GM19463 (cell line): ENCODE data around the gene PRDM16.

Experiments used
- ATAC-seq: cut with Tn5 transposase; IDR thresholded peaks from one replicate; pipeline ENCODE4 v1.9.1; 2021; ENCODE audit warnings: mild to moderate bottlenecking, moderate library complexity; ENCODE audit not compliant: unreplicated experiment

The PRDM16 gene

DNA sequence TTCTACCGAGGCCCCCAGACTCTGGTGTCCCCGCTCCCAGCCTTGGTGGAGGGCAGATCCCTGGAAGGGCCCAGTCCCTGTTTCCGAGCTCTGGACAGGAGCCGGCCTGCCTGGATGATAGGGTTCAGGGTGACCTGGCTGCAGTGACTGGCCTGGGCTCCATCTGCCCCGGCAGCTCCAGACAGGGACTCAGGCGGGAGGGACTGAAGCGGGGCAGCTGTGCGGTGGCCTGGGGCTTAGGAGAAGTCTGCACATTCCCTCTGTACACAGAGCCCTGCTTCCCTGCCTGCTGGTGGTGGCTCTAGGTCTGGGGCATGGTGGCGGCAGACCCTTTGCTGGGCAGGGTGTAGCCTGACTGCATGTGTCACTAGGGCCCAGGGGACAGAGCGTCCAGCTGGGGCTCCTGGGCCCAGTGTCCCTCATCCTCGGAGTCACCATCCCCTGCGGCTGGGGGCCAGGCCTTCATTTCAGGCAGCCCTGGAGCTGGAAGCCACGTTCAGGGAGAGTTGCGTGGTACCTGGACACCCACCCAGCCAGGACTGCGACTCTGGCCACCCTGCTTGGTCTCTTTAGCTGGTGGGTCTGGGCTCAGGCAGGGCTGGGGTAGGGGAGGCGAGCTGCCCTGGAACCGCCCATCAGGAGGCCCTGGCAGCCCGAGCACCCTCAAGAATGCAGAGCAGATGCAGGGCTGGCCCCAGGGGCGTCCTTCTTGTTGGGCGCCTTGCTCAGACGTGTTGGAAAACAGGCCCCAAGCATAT, 395.1 kb downstream of the PRDM16 start:
- ATAC-seq = no peak

DNA sequence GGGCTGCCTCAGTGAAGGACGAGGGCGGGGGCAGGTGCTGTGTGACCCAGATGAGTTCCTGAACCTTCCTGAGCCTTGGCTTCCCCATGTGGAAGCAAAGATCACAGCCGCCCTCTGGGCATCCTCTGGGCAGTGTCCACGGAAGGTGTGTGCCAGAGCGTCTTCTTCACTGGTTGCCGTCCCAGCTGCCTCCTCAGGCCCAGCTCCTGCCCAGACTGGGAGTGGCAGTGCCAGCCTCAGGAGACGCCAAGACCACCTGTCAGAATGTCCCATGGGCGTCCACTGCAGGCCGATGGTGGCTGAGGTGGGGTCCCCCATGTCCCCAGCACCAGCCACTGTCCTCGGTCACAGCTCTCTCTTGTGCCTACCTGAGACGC, 395.6 kb downstream of the PRDM16 start:
- no peak for ATAC-seq

DNA sequence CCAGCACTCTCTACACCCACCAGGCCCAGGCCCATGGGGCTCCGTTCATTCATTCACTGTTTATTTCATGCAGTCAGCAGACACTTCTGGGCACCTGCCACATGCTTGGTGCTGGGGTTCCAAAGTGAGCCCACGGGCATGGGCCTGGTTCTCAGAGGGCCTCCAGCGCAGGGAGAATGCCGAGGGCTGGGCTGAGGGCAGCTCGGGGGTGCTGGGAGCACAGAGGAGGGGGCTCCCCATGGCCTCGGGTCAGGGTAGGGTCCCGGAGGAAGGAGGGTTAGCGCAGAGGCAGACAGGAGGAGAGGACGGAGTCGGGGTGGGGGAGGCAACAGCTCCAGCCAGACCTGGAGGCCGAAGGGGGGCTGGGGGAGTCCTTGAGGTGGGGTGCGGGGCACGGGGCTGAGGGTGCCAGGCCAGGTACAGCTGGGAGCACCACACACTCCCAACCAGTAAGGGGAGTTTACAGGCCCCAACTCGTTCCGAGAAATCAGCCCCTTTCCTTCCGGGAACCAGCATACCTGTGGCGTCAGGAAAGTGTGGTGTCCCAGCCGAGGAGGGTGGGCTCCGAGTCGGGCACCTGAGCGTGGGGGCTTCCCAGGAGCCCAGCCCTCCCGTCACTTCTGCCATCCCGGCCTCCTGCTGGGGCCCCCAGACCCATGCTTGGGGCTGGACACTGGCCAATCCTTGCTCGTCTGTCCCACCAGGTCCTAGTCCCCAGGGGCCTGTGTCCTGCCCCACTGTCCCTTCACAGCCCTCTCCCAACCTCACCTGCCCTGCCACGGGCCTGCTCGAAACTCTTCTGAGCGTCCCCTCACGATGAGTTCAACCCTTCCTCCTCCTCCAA, 396.3 kb downstream of the PRDM16 start:
- no peak for ATAC-seq

- ATAC-seq = no peak
Observed at GRCh38 chr1:3465935-3466321, 396.9 kb downstream of the PRDM16 start.

DNA sequence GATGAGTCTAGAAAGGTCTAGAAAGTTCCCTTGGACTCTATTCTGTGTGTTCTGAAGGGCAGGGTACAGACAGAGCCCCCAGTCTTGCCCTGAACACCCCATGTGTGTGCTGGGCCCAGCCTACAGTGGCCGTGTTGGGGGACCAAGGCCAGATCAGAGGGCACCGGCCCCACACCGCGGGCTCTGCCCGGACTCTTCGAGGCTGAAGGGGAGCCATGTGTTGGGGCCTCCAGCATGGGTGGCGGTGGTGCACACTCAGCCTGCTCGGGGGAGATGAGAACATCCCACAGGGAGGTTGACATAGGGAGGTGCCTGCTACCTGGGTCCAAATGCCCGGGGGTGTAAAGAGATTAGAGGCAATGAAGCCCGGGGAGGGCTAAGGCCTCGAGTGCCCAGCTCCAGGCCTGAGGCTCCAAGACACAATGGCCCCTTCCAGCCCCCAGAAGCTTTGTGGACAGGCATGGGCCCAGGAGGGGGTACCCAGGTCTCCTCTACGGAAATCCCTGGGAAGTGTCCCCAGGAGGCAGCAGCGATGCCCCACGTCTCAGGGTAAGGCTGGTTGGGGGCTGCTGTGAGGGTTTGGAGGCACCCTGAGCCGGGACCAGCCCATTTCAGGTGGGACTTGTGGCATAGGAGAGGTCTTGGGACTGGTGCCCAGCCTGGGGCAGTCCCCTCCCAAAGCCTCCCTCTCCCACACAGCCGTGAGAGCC, 397.5 kb downstream of the PRDM16 start:
- ATAC-seq = no peak

DNA sequence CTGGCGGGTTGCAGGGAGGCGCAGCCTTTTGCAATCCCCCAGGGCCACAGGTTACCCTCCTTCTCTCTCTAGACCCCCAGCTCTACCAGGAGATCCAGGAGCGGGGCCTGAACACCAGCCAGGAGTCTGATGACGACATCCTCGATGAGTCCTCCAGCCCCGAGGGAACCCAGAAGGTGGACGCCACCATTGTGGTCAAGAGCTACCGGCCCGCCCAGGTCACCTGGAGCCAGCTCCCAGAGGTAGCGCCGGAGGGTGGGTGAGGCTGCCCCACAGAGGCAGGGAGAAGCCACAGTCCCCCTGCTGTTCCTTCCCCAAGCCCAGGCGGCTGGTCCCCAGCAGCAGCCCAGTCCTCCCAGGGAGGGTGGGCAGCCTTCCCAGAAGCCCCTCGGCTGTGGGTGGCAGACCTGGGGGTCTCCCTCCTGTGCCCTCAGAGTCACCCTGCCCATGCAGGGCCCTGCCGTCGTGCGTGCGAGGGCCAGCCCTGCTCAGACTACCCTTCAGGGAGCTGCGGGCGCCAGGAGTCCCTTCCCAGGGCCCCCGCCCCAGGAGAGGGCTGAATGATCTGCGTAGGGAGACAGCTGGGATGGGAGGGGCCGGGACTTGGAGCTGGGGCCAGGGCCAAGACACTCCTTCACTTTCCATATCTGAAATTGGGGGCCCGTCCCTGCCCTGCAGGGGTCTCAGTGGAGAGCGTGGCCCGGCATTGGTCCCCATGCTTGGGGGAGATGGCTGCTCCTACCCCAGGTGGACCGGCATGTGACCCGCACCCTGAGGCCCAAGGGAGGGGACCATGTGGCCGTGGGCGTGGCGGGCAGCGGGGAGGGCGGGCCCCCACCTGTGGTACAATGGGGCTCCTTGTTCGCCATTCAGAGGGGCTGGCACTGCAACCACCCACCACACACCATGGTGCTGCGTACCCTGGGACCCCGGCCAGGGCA, 398.4 kb downstream of the PRDM16 start:
- no peak for ATAC-seq

GRCh38 chr1:3468236-3469103, 399.5 kb downstream of the PRDM16 start:
- no peak for ATAC-seq

GRCh38 chr1:3469104-3469848, 400.3 kb downstream of the PRDM16 start:
- ATAC-seq = no peak

DNA sequence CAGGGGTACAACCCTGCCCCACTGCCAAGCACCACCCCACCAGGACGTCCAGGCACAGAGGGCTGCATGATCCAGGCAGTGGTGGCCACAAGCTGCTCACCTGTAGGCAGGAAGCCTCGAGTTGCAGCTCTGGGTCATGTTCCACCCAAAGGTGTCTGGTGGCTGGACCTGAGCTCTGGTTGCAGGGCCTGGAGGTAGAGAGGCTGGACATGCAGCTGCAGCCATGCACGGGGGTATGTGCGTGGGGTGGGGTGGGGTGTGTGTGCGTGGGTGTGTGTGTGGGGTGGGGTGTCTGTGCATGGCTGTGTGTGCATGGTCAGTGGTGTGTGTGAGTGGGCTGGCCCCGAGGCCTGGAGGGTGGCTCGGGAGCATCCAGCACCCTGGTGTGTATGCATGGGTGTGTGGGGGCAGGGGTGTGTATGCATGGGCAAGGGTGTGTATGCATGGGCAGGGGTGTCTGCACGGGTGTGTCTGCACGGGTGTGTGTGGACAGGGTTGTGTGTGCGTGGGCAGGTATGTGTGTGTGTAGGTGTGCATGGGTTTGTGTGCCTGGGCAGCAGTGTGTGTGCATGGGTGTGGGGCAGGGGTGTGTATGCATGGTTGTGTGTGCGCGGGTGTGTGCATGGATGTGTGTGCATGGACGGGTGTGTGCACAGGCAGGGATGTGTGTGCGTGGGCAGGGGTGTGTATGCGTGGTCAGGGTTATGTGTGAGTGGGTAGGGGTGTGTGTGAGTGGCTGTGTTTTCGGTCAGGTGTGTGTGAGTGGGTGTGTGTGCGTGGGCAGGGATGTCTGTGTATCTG, 401.0 kb downstream of the PRDM16 start:
- no peak for ATAC-seq

DNA sequence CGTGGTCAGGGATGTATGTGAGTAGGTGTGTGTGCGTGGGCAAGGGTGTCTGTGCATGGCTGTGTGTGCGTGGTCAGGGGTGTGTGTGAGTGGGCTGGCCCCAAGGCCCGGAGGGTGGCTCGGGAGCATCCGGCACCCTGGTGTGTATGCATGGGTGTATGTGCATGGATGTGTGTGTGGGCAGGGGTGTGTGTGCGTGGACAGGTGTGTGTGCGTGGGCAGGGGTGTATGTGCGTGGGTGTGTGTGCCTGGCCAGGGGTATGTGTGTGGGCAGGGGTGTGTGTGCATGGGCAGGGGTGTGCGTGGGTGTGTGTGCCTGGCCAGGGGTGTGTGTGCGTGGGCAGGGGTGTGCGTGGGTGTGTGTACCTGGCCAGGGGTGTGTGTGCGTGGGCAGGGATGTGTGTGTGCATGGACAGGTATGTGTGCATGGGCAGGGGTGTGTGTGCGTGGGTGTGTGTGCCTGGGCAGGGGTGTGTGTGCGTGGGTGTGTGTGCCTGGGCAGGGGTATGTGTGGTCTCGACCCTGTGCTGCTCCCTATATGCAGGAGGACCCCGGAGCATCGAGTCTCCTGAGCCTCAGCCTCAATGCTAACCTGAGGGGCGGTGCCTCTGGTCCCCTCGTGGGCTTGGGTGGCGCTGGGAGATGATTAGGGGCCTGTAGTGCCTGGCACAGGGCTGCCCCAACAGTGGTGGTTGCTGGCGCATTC, 401.8 kb downstream of the PRDM16 start:
- no peak for ATAC-seq

DNA sequence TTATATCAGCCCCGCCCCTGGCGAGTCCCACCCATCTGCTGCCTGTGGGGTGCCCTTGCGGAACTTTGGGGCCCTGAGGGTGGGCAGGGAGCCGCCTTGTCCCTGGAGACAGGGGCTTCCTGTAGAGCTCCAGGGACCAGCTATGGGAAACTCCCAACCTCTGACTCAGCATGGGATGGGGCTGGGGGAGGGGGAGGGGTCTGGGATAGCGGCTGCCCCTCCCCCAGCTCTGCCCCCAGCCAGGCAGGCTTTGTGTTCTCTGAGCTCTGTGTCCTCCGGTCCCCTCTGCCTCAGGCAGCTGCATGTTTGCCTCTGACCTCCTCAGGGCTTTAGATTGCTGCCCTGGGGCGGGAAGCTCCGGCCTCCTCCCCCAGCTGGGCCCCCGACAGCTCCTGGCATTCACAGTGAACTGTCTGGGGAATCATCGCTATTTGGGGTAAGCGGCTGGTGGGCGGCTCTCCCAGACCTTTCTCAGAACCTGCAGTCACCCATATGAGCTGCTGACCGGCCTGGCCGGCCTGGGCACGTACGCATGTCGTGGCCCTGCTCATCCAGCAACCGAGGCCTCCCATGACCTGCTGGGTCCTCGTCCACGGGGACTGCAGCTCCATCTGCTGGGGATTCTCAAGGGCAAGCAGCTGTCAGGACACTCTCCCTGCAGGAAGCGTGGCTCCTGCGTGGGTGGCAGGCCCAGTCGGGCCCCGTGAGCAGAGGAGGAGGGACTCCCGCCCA, 402.5 kb downstream of the PRDM16 start:
- no peak for ATAC-seq

DNA sequence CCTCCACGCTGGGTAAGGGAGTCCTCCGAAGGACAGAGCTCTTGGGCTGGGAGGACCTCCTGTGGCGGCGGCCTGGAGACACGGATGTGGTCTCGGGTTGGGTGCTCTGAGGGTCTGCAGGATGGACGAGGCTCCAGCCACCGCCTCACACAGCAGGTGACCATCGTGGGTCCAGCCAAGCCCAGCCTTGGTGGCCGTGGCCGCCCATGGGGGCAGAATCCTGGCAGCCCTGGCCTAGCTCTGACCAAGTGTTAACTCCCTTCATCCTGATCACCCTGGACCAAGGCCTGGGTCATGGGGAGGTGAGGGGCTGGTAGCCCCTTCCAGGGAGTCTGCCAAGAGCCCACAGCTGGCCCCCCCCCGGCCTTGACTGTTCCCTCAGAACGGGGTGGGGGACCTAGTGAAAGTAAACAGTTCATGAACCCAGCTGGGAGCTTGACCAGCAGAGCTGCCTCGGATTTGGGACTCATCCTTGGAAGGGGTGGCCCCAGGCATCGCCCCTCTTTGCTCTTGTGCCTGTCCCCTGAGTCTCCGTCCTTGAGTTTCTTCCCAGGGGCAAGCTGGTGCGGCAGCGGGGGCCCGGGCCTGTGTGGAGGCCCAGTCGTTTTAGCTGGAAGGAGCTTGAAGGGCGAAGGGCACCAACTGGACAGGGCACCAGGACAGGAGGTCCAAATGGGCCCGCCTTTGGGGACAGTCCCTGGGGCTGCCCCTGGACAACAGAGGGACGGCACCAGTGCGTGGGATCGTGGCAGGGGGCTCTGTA, 403.3 kb downstream of the PRDM16 start:
- no peak for ATAC-seq

- no peak for ATAC-seq
Observed at GRCh38 chr1:3472906-3473305, 403.9 kb downstream of the PRDM16 start.

DNA sequence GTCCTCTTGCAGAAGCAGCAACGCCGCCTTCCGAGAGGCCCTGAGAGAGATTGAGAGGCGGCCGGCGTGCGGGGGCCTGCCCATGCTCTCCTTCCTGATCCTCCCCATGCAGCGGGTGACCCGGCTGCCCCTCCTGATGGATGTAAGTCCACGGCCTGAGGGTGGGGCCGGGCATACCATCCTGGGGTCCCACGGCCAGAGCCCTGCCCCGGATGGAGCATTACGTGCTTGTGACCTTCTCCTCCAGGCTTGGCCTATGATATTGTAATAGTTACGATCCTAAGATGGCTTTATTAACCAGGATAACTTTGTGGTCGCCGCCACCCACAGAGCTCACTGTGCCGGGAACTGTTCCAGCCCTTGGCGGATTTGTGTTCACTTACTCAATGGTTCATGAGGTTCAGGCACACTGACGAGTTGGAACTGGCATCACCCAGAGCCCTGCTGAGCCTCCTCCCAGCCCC, 404.4 kb downstream of the PRDM16 start:
- no peak for ATAC-seq

DNA sequence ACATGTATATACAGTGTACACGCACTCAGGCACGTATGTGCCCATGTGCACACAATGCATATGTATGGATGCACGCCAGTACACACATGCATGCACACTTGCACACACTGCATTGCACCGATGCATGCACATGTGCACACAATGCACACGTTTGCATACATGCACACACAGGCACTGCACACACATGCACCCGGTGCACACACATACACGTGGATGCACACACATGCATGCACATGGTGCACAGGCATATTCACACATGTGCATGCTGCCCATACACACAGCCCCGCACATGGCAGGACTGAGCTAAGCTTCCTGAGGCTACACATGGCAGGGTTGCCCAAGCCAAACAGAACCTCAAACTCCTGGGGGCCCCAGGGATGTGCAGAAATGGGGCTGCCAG, 405.0 kb downstream of the PRDM16 start:
- ATAC-seq = no peak

DNA sequence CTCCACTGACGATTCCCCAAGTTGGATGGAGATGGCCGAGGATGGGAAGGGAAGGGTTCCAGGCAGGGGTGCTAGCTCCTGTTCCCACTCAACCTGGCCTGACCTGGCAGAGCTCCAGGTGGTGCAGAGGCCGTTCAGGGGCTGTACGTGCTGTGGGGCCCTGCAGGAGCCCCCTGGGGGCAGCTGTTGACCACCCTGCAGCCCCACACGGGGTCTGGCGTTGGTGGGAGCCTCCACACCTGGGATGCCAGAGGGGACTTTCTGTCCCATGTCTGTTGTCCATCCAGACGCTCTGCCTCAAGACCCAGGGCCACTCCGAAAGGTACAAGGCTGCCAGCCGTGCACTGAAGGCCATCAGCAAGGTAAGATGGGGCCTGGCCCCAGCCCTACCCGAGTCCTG, 405.4 kb downstream of the PRDM16 start:
- ATAC-seq = no peak
